H7 (cell line): ENCODE measurements around the gene SPIRE2. TPM values are rescaled to one million over a fixed set of nuclear protein-coding genes. Genes with fewer than 3 reads are reported as not detected.

Source experiments
- DNase-seq: peaks from one replicate; pipeline ENCODE4 v3.0.0; 2012
- H3K27me3 ChIP-seq: 2 replicates; pipeline ENCODE4 v1.6.0; 2011; ENCODE audit warnings: mild to moderate bottlenecking, low read length; ENCODE audit not compliant: control insufficient read depth, insufficient read depth
- H3K36me3 ChIP-seq: replicated peaks from 2 replicates; pipeline ENCODE4 v1.5.1; 2011; ENCODE audit warnings: low read length; ENCODE audit not compliant: control insufficient read depth, insufficient read depth
- H3K4me3 ChIP-seq: 2 replicates; pipeline ENCODE4 v1.5.1; 2011; ENCODE audit warnings: low read depth, mild to moderate bottlenecking, control low read depth, low read length, moderate library complexity; ENCODE audit not compliant: insufficient read depth
- total RNA-seq: library from RNA; depleted of rRNA; stranded (reverse); fragments of >200 nt; shearing (Covaris generic); gene quantifications from 2 replicates; pipeline ENCODE4 v1.2.3, GENCODE V29; 2014

The SPIRE2 gene
- total RNA-seq, 1 experiment from 2014 or later: 9.6 TPM

DNA sequence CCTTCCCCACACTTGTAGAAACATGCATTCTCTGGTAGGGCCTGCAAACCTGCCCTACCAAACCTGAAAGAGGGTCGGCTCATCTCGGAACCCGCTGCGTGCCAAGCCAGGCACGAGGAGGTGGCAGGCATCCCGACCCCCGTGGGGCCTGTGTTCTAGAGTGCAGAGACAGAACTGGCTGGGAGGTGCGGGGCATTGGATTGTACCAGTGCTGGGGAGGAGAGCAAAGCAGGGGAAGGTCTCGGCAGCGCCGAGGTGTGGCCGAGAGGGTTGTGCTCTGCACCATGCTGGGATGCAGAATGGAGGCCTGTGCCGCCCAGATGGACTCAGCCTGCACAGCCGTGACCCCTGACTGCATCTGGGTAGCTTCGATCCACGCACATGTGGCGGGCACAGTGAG is 72.6 kb downstream of the SPIRE2 start:
- H3K36me3 ChIP-seq: peaks cover 14% of the 10 kb centered on the region
- DNase-seq: no peak
- H3K27me3 ChIP-seq: no peaks in the 10 kb centered on the region
- H3K4me3 ChIP-seq: no peak overlapping the region

- no peak for DNase-seq
- Histone ChIP-seq H3K27me3 (no peaks in the 10 kb centered on the region), H3K4me3 (no peak overlapping the region), H3K36me3 (peaks cover 14% of the 10 kb centered on the region)
Observed at GRCh38 chr16:89902980-89903379, 74.7 kb downstream of the SPIRE2 start.

- no peak for DNase-seq
- H3K4me3 ChIP-seq: no peak overlapping the region
- peaks cover 11% of the 10 kb centered on the region for H3K36me3 ChIP-seq
- H3K27me3 ChIP-seq: no peaks in the 10 kb centered on the region
Observed at GRCh38 chr16:89903908-89904515, 75.7 kb downstream of the SPIRE2 start.

DNA sequence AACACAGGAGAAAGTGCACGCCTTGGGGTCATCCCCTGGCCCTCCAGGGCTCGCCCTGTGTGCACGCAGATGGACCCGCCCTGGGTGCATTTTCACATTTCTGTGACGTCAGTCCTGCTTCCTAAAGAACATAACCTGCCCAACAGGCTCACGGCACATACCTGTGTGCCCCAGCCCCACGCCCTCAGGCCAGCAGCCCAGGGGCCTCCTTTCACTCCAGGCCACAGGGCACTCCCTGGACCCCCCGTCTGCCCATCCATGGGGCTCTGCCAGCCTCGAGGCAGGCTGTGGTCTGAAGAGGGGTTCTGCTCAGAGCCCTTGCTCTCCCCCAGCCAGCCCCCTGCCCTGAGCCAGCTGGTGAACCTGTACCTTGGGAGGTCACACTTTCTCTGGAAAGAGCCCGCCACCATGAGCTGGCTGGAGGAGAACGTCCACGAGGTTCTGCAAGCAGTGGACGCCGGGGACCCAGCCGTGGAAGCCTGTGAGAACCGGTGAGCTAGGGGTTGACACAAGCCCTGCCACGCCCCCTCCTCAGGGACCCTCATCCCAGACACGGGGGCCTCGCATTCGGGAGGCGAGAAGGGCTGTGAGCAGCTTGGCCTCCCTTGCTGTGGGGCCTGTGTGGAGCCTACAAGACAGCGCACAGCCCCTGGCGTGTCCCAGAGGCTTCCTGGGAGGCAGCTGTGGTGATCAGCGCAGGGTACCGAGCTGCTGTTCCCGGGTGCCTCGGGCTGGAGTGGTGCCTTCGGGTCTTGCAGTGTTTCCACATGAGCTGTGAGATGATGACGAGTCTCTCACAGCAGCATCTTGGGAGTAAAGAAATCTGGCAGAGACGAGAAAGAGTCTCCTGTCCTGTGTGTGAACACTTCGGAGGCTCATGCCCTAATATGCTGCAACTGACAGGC is 76.6 kb downstream of the SPIRE2 start:
- H3K4me3 ChIP-seq: no peak overlapping the region
- no peak for DNase-seq
- no peaks in the 10 kb centered on the region for H3K27me3 ChIP-seq
- peaks cover 11% of the 10 kb centered on the region for H3K36me3 ChIP-seq

GRCh38 chr16:89905511-89906139 is 77.3 kb downstream of the SPIRE2 start:
- no peaks in the 10 kb centered on the region for H3K27me3 ChIP-seq
- no peak for DNase-seq
- H3K36me3 ChIP-seq: peaks cover 8% of the 10 kb centered on the region
- H3K4me3 ChIP-seq: no peak overlapping the region

GRCh38 chr16:89906140-89907025 is 78.1 kb downstream of the SPIRE2 start:
- Histone ChIP-seq H3K36me3 (peaks cover 9% of the 10 kb centered on the region), H3K4me3 (no peak overlapping the region), H3K27me3 (no peaks in the 10 kb centered on the region)
- no peak for DNase-seq

DNA sequence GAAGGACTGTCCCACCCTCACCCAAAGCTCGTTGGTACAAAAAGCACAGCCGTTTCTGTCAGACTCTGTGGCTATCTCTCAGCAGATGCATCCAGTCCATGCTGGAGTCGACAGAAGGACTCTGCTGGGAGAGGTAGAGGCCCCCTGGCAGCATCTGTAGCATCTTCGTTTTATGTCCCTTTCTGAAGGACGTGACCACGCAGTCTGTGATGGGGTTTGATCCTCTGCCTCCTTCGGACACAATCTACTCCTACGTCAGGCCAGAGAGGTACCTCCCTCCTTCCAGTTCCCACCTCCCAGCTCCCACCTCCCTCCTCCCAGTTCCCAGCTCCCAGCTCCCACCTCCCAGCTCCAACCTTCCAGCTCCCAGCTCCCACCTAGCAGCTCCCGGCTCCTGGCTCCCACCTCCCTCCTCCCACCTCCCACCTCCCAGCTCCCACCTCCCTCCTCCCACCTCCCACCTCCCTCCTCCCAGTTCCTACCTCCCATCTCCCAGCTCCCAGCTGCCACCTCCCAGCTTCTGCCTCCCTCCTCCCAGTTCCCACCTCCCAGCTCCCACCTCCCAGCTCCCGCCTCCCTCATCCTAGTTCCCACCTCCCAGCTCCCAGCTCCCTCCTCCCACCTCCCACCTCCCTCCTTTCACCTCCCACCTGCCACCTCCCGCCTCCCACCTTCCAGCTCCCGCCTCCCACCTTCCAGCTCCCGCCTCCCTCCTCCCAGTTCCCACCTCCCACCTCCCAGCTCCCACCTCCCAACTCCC is 79.0 kb downstream of the SPIRE2 start:
- no peaks in the 10 kb centered on the region for H3K27me3 ChIP-seq
- no peak for DNase-seq
- peaks cover 9% of the 10 kb centered on the region for H3K36me3 ChIP-seq
- no peak overlapping the region for H3K4me3 ChIP-seq

GRCh38 chr16:89908236-89908635 is 80.0 kb downstream of the SPIRE2 start:
- no peaks in the 10 kb centered on the region for H3K27me3 ChIP-seq
- DNase-seq: peak; percentile 36
- H3K4me3 ChIP-seq: no peak overlapping the region
- H3K36me3 ChIP-seq: peaks cover 9% of the 10 kb centered on the region

DNA sequence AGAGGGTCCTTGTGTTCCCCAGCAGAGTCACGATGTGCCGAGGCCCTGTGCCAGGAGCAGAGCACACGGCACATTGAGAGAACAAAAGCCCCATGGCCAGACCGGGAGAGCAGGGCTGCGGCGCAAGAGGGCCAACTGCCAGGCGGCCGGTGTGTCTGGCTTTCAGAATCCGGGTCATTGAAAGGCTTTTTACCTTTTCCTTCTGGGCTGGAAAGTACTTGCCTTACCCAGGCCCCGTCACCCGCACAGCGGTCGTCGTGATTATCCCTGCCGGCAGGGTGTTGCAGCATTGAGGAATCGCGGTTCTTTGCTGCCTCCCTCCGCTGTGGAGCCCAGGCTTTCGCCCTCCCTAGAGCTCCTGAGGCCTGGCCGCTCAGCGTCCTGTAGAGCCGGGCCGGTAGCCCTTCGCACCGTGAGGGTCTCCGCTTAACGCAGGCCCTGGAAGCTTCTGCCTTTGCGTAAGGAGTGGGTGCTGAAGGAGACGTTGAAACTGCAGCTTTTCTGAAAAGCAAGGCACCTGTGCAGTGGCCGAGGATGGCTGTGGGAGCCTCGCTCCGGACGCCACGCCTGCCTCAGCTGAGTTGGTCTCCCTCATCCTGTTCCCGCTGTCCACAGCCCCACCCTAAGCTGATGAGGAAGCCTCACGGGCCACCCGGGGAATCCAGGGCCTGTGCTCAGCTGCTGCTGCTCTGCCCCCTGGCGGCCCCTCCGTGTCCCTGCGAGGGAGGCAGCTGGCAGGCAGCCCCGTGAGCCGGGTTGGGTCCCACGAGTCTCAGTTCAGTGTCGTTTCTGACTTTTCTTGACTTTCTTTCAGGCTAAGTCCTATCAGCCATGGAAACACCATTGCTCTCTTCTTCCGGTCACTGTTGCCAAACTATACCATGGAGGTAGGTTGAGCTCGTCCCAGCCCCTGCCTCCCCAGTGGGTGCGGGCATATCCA is 81.8 kb downstream of the SPIRE2 start:
- peaks cover 9% of the 10 kb centered on the region for H3K36me3 ChIP-seq

DNA sequence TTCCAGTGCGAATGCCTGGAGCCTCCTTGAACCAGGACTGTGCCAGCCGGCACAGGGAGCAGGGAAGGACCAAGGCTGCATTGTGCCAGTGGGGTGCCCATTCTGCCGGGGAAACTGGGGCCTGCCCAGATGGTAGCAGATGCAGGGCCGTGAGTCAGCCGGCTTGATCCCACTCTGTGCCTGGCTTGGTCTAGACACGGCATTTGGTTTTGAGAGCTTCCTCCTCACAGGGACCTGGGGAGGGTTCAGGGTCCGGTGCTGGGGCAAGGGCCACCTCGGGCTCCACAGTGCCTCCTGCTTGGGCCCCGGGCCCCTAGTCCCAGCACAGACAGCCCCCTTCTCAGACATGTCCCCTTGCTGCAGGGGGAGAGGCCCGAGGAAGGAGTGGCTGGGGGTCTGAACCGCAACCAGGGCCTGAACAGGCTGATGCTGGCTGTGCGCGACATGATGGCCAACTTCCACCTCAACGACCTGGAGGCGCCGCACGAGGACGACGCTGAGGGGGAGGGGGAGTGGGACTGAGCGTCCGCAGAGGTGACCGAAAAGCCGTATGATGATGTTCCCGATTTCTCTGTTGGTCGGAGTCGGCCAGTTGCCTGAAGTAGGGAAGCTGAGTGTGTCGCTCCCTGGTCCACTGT is 82.6 kb downstream of the SPIRE2 start:
- DNase-seq: peak; percentile 36
- Histone ChIP-seq H3K36me3 (peaks cover 9% of the 10 kb centered on the region), H3K4me3 (no peak overlapping the region)

More for the DNA sequence above, 81.8 kb downstream of the SPIRE2 start:
- no peaks in the 10 kb centered on the region for H3K27me3 ChIP-seq
- H3K4me3 ChIP-seq: no peak overlapping the region
- peak; percentile 98 for DNase-seq

GRCh38 chr16:89911375-89911774 is 83.1 kb downstream of the SPIRE2 start:
- Histone ChIP-seq H3K36me3 (peaks cover 9% of the 10 kb centered on the region), H3K27me3 (no peaks in the 10 kb centered on the region), H3K4me3 (no peak overlapping the region)
- DNase-seq: no peak

More for the DNA sequence above, 82.6 kb downstream of the SPIRE2 start:
- H3K27me3 ChIP-seq: no peaks in the 10 kb centered on the region

GRCh38 chr16:89912143-89912542 is 83.9 kb downstream of the SPIRE2 start:
- no peak overlapping the region for H3K4me3 ChIP-seq
- peaks cover 4% of the 10 kb centered on the region for H3K36me3 ChIP-seq
- H3K27me3 ChIP-seq: no peaks in the 10 kb centered on the region
- no peak for DNase-seq
